Measurements from ENCODE around the gene FGF9.

The FGF9 gene

GRCh38 chr13:21691928-21692327, 21.1 kb downstream of the FGF9 start:
- H3K27ac ChIP-seq (ENCODE audit: low read length) = no peak overlapping the region

GRCh38 chr13:21694831-21695230, 24.0 kb downstream of the FGF9 start:
- Histone ChIP-seq H3K4me3 (ENCODE audit: low read depth in 1 of 2, low read length in 2 of 2) (no peak overlapping the region), H3K4me1 (ENCODE audit: control insufficient read depth in 1 of 2, insufficient read depth in 2 of 2, low read length in 2 of 2) (no peaks in the 10 kb centered on the region), H3K9me3 (ENCODE audit: control insufficient read depth in 1 of 2, low read length in 2 of 2) (no peaks in the 10 kb centered on the region), H3K27me3 (ENCODE audit: low read depth, low read length) (no peaks in the 10 kb centered on the region), H3K36me3 (ENCODE audit: control insufficient read depth in 1 of 2, insufficient read depth in 2 of 2, low read length in 2 of 2) (no peaks in the 10 kb centered on the region), H3K27ac (ENCODE audit: low read length) (no peak overlapping the region)

More at GRCh38 chr13:21691928-21692327, 21.1 kb downstream of the FGF9 start:
- Histone ChIP-seq H3K4me3 (ENCODE audit: low read depth in 1 of 2, low read length in 2 of 2) (no peak overlapping the region), H3K9me3 (ENCODE audit: control insufficient read depth in 1 of 2, low read length in 2 of 2) (no peaks in the 10 kb centered on the region), H3K27me3 (ENCODE audit: low read depth, low read length) (no peaks in the 10 kb centered on the region), H3K4me1 (ENCODE audit: control insufficient read depth in 1 of 2, insufficient read depth in 2 of 2, low read length in 2 of 2) (no peaks in the 10 kb centered on the region), H3K36me3 (ENCODE audit: control insufficient read depth in 1 of 2, insufficient read depth in 2 of 2, low read length in 2 of 2) (no peaks in the 10 kb centered on the region)

DNA sequence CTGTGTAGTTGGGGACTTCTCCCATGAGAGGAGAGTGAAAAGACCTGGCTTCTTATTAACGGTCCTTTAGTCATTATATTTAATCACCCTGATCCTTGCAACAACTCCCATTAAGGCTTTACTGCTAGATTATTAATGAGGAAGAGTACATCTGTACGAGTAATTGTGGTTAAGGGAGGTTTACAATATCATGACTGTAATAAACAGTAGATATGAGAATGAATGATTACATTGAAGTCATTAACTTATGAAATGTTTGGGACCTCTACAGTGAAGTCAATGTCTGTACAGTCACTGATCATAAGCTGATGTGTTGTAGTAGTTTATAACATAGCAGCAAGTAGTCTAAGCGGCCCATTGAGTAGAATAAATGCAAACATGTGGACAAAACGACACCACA, 24.7 kb downstream of the FGF9 start:
- H3K4me1 ChIP-seq (ENCODE audit: control insufficient read depth in 1 of 2, insufficient read depth in 2 of 2, low read length in 2 of 2) = no peaks in the 10 kb centered on the region
- H3K36me3 ChIP-seq (ENCODE audit: control insufficient read depth in 1 of 2, insufficient read depth in 2 of 2, low read length in 2 of 2) = no peaks in the 10 kb centered on the region
- no peak overlapping the region for H3K27ac ChIP-seq (ENCODE audit: low read length)
- no peaks in the 10 kb centered on the region for H3K9me3 ChIP-seq (ENCODE audit: control insufficient read depth in 1 of 2, low read length in 2 of 2)
- H3K27me3 ChIP-seq (ENCODE audit: low read depth, low read length) = no peaks in the 10 kb centered on the region
- no peak overlapping the region for H3K4me3 ChIP-seq (ENCODE audit: low read depth in 1 of 2, low read length in 2 of 2)

- Histone ChIP-seq H3K27me3 (ENCODE audit: low read depth, low read length) (no peaks in the 10 kb centered on the region), H3K4me3 (ENCODE audit: low read depth in 1 of 2, low read length in 2 of 2) (no peak overlapping the region), H3K9me3 (ENCODE audit: control insufficient read depth in 1 of 2, low read length in 2 of 2) (no peaks in the 10 kb centered on the region), H3K4me1 (ENCODE audit: control insufficient read depth in 1 of 2, insufficient read depth in 2 of 2, low read length in 2 of 2) (no peaks in the 10 kb centered on the region), H3K27ac (ENCODE audit: low read length) (no peak overlapping the region), H3K36me3 (ENCODE audit: control insufficient read depth in 1 of 2, insufficient read depth in 2 of 2, low read length in 2 of 2) (no peaks in the 10 kb centered on the region)
Observed at GRCh38 chr13:21696865-21697448, 26.1 kb downstream of the FGF9 start.

DNA sequence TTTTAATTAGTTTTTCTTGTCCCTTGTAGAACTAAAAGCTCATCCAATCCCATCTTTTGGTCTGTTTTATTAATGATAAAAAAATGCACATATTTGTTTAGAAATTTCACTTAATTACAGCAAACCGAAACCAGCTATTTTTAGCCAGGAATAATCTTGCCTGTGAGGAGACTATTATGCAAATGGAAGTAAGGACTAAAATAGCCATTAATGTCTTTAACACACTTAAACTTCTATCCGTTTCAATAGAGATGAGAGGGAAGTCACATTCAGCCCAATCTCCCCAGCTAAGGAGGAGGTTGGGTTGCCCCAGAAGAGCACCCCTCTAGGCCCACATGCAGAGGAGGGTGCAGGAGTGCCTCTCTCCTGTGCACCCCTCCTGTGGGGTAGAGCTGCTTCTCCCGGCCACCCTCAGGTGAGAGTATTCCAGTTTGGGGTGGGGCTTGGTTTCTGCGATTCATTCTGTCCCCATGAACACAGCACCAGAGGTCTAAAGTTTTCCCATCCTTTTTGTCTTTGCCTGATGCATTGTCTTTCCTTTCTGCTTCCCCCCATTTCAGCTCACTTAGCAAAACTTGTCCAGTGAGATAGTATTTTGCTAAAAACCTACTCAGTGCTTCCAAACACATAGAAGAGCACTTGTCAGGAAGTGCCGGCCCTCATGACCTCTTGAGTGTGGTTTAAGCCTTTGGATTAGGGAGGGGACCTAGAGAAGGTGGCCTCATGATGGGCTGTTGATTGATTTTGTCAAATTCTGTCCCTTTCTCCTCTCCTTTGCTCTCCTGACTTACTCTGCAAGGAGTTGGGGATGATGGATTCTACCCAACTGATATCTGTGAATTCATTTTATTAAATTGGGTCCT, 28.2 kb downstream of the FGF9 start:
- Histone ChIP-seq H3K27ac (ENCODE audit: low read length) (no peak overlapping the region), H3K4me1 (ENCODE audit: control insufficient read depth in 1 of 2, insufficient read depth in 2 of 2, low read length in 2 of 2) (no peaks in the 10 kb centered on the region), H3K36me3 (ENCODE audit: control insufficient read depth in 1 of 2, insufficient read depth in 2 of 2, low read length in 2 of 2) (no peaks in the 10 kb centered on the region), H3K9me3 (ENCODE audit: control insufficient read depth in 1 of 2, low read length in 2 of 2) (no peaks in the 10 kb centered on the region), H3K27me3 (ENCODE audit: low read depth, low read length) (no peaks in the 10 kb centered on the region), H3K4me3 (ENCODE audit: low read depth in 1 of 2, low read length in 2 of 2) (no peak overlapping the region)

- H3K4me1 ChIP-seq (ENCODE audit: control insufficient read depth in 1 of 2, insufficient read depth in 2 of 2, low read length in 2 of 2) = no peaks in the 10 kb centered on the region
- no peaks in the 10 kb centered on the region for H3K27me3 ChIP-seq (ENCODE audit: low read depth, low read length)
- no peaks in the 10 kb centered on the region for H3K36me3 ChIP-seq (ENCODE audit: control insufficient read depth in 1 of 2, insufficient read depth in 2 of 2, low read length in 2 of 2)
- H3K9me3 ChIP-seq (ENCODE audit: control insufficient read depth in 1 of 2, low read length in 2 of 2) = no peaks in the 10 kb centered on the region
- no peak overlapping the region for H3K4me3 ChIP-seq (ENCODE audit: low read depth in 1 of 2, low read length in 2 of 2)
- no peak overlapping the region for H3K27ac ChIP-seq (ENCODE audit: low read length)
Observed at GRCh38 chr13:21701460-21701859, 30.6 kb downstream of the FGF9 start.

- Histone ChIP-seq H3K4me3 (ENCODE audit: low read depth in 1 of 2, low read length in 2 of 2) (no peak overlapping the region), H3K36me3 (ENCODE audit: control insufficient read depth in 1 of 2, insufficient read depth in 2 of 2, low read length in 2 of 2) (no peaks in the 10 kb centered on the region), H3K27ac (ENCODE audit: low read length) (no peak overlapping the region), H3K4me1 (ENCODE audit: control insufficient read depth in 1 of 2, insufficient read depth in 2 of 2, low read length in 2 of 2) (no peaks in the 10 kb centered on the region), H3K9me3 (ENCODE audit: control insufficient read depth in 1 of 2, low read length in 2 of 2) (no peaks in the 10 kb centered on the region), H3K27me3 (ENCODE audit: low read depth, low read length) (no peaks in the 10 kb centered on the region)
Observed at GRCh38 chr13:21703846-21704245, 33.0 kb downstream of the FGF9 start.

GRCh38 chr13:21707586-21707985, 36.7 kb downstream of the FGF9 start:
- Histone ChIP-seq H3K27me3 (ENCODE audit: low read depth, low read length) (no peaks in the 10 kb centered on the region), H3K36me3 (ENCODE audit: control insufficient read depth in 1 of 2, insufficient read depth in 2 of 2, low read length in 2 of 2) (no peaks in the 10 kb centered on the region), H3K4me1 (ENCODE audit: control insufficient read depth in 1 of 2, insufficient read depth in 2 of 2, low read length in 2 of 2) (no peaks in the 10 kb centered on the region)

GRCh38 chr13:21709697-21710096, 38.8 kb downstream of the FGF9 start:
- Histone ChIP-seq H3K36me3 (ENCODE audit: control insufficient read depth in 1 of 2, insufficient read depth in 2 of 2, low read length in 2 of 2) (no peaks in the 10 kb centered on the region), H3K4me3 (ENCODE audit: low read depth in 1 of 2, low read length in 2 of 2) (no peak overlapping the region), H3K27me3 (ENCODE audit: low read depth, low read length) (no peaks in the 10 kb centered on the region), H3K9me3 (ENCODE audit: control insufficient read depth in 1 of 2, low read length in 2 of 2) (peaks cover 4 to 5% of the 10 kb centered on the region in 2 donors), H3K27ac (ENCODE audit: low read length) (no peak overlapping the region), H3K4me1 (ENCODE audit: control insufficient read depth in 1 of 2, insufficient read depth in 2 of 2, low read length in 2 of 2) (no peaks in the 10 kb centered on the region)

More at GRCh38 chr13:21707586-21707985, 36.7 kb downstream of the FGF9 start:
- H3K9me3 ChIP-seq (ENCODE audit: control insufficient read depth in 1 of 2, low read length in 2 of 2) = no peaks in the 10 kb centered on the region
- no peak overlapping the region for H3K27ac ChIP-seq (ENCODE audit: low read length)
- H3K4me3 ChIP-seq (ENCODE audit: low read depth in 1 of 2, low read length in 2 of 2) = no peak overlapping the region

DNA sequence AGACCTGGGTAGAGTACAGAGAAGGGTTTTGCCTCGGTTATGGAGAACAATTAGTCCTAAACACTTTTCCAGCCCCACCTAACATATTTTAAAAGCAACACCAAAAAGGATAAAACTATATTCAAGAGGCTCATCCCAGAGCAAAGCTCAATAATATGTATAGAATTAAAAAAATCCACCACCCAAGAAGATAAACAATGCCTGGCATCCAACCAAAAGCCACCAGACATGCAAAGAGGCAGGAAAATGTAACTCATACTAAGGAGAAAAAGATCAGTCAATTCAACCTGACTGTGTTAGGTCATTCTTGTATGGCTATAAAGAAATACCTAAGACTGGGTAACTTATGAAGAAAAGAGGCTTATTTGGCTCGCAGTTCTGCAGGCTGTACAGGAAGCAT, 39.3 kb downstream of the FGF9 start:
- H3K27ac ChIP-seq (ENCODE audit: low read length) = no peak overlapping the region

GRCh38 chr13:21717817-21718216, 46.9 kb downstream of the FGF9 start:
- Histone ChIP-seq H3K36me3 (ENCODE audit: control insufficient read depth in 1 of 2, insufficient read depth in 2 of 2, low read length in 2 of 2) (no peaks in the 10 kb centered on the region), H3K4me1 (ENCODE audit: control insufficient read depth in 1 of 2, insufficient read depth in 2 of 2, low read length in 2 of 2) (no peaks in the 10 kb centered on the region), H3K27ac (ENCODE audit: low read length) (no peak overlapping the region), H3K4me3 (ENCODE audit: low read depth in 1 of 2, low read length in 2 of 2) (no peak overlapping the region), H3K27me3 (ENCODE audit: low read depth, low read length) (no peaks in the 10 kb centered on the region), H3K9me3 (ENCODE audit: control insufficient read depth in 1 of 2, low read length in 2 of 2) (peaks cover 4 to 5% of the 10 kb centered on the region in 2 donors)

More for the DNA sequence above, 39.3 kb downstream of the FGF9 start:
- Histone ChIP-seq H3K9me3 (ENCODE audit: control insufficient read depth in 1 of 2, low read length in 2 of 2) (peaks cover 4 to 5% of the 10 kb centered on the region in 2 donors), H3K27me3 (ENCODE audit: low read depth, low read length) (no peaks in the 10 kb centered on the region), H3K36me3 (ENCODE audit: control insufficient read depth in 1 of 2, insufficient read depth in 2 of 2, low read length in 2 of 2) (no peaks in the 10 kb centered on the region), H3K4me1 (ENCODE audit: control insufficient read depth in 1 of 2, insufficient read depth in 2 of 2, low read length in 2 of 2) (no peaks in the 10 kb centered on the region), H3K4me3 (ENCODE audit: low read depth in 1 of 2, low read length in 2 of 2) (no peak overlapping the region)
